GM21786 (cell line): ENCODE measurements around the gene C1QTNF5.
A peak's percentile ranks its signal among the peaks of the same experiment; 100 is the strongest.

Experiments used
- ATAC-seq: cut with Tn5 transposase; IDR thresholded peaks from one replicate; pipeline ENCODE4 v1.9.1; 2021; ENCODE audit not compliant: unreplicated experiment

Gene C1QTNF5

GRCh38 chr11:119338318-119338890, 2.3 kb downstream of the C1QTNF5 start:
- no peak for ATAC-seq

GRCh38 chr11:119337581-119338317, 2.9 kb downstream of the C1QTNF5 start:
- ATAC-seq = no peak

DNA sequence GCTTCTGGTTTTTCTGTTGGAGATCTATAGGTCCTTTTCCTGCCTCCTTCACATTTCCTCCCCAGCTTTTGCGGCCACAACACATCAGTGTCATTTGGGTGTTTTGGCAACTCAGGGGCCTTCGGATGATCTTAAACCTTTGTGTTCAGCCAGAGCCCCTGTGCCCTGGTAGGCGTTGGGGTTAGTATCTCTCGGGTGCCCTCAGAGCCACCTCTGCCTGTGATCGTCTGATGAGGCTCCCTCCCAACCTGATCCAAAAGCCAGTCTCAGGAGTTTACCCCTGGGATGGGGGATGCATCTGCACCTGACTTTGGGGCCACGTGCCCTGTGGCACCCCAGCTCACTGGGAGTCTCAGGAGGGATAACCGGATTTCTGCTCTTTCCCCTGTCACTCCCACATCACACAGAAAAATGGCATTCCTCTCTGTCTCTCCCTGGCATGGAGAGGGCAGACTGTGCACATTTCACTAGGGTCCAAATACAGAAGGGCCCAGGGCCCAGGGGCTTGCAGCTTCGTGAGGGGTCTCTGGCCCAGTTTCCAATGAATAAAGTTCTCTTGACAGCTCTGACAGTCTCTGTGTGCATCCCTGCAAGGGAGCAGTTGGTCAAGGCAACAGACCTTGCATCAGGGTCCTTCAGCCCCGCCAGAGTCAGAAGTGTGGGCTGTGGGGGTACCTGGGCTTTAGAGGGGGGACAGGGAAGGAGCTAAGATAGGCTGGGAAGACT, 3.8 kb downstream of the C1QTNF5 start:
- ATAC-seq = no peak

DNA sequence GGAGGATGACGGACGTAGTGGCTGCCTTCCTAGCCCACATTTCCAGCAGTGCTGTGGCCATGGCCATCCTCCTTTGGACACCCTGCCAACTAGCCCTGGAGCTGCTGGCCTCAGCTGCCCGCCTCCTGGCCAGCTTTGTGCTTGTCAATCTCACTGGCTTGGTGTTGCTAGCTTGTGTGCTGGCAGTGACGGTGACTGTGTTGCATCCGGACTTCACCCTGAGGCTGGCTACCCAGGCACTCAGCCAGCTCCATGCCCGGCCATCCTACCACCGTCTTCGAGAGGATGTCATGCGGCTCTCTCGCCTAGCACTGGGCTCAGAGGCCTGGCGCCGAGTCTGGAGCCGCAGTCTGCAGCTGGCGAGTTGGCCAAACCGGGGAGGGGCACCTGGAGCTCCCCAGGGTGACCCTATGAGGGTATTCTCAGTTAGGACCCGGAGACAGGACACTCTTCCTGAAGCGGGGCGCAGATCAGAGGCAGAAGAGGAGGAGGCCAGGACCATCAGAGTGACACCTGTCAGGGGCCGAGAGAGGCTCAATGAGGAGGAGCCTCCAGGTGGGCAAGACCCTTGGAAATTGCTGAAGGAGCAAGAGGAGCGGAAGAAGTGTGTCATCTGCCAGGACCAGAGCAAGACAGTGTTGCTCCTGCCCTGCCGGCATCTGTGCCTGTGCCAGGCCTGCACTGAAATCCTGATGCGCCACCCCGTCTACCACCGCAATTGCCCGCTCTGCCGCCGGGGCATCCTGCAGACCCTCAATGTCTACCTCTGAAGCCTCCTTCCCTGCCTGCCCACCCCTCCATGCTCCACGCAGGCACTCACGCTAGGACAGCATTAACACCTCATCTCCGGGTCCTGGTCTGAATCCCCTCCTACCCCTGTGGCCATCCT, 4.8 kb downstream of the C1QTNF5 start:
- ATAC-seq = no peak

DNA sequence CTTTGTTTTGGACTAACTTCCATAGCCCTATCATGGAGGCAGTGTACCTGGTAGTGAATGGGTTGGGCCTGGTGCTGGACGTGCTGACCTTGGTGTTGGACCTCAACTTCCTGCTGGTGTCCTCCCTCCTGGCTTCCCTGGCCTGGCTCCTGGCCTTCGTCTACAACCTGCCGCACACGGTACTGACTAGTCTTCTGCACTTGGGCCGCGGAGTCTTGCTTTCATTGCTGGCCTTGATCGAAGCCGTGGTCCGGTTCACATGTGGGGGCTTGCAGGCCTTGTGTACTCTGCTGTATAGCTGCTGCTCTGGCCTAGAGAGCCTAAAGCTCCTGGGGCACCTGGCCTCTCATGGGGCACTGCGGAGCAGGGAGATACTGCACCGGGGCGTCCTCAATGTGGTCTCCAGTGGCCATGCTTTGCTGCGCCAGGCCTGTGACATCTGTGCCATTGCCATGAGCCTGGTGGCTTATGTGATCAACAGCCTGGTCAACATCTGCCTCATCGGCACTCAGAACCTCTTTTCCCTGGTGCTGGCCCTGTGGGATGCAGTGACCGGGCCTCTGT, 5.5 kb downstream of the C1QTNF5 start:
- no peak for ATAC-seq

DNA sequence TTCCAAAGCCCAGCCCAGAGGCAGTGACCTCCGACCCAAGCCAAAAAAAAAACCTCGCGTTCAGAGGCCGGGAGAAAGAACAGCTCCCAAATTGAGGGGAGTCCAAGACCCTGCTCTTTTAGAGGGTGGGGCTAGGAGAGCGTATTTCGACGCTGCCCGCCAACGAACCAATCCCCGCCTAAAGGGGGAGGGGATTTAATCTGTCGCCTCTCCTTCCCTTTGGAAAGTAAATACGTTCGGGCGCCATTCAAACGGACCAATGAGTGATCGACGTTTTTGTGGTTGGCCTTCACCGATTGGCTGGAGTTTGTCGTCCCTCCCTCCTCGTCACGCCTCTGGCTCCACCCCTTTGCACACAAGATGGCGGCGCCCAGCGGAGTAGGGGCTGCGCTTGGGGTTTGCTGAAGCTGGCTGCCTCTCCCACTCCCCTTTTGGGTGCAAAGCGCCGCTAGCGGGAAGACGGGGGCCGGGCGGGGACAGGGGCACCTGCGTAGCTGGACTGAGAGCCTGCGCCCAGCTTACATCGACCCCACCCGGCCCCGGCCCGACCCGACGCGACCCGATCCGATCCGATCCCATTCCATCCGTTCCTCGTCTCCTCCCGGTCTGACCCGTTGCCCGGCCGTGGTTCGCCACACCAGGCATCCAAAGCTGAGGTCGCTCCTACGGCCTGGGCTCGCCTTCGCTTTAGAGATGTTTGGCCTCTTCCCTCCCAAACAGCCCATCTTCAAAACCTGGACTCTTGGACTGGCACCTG, 6.3 kb downstream of the C1QTNF5 start, which contains the start of gene RNF26:
RNF26 (plus strand) TSS at position 354 of the 757 bp plus-strand sequence. CDS start 596 bp downstream, outside the sequence.
- ATAC-seq = peak; percentile 87

DNA sequence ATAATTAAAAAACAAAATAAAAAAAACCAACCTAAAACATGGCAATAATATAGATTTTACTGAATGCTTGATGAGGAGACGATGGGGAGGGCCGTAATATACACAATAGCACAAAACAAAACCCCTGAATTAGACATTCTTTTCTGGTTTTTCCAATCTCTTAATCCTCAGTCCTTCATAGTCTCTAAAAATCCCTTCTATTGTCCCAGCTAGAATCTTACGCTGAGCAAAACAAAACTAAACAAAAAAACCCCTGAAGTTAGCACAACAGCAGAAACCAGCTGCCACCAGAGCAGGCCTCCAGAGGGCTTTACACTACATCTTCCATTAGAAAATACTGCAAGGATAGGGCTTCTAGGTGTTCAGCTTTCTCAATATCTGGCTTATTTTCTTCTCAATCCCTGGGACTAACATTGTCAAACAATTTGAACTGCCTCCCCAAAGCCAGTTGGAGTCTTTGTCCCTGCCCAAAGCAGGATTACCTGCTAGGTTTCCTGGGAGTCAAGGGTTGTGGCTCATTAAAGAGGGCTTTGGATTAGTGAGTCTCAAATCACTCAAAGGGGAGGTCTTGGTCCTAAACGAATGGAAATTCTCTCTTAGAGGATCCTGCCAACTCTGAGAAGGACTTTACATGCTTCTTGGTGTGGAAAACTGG, 8.4 kb downstream of the C1QTNF5 start:
- ATAC-seq = no peak

DNA sequence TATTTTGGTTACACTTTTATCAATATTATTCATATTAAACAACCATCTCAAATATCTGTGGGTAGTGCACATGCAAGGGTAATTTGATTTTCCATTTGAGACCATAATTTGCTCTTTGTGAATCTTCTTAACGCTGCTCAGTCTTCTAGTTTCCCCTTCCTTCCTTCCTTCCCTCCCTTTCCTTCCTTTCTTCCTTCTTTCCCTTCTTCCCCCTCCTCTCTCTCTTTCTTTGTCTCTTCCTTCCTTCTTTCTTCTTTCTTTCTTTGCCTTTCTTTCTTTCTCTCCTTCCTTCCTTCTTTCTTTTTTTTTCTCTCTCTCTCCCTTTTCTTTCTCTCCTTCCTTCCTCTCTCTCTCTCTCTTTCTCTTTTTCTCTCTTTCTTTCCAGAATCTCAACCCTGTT, 10.4 kb downstream of the C1QTNF5 start:
- no peak for ATAC-seq

GRCh38 chr11:119329320-119329719, 11.4 kb downstream of the C1QTNF5 start:
- no peak for ATAC-seq

DNA sequence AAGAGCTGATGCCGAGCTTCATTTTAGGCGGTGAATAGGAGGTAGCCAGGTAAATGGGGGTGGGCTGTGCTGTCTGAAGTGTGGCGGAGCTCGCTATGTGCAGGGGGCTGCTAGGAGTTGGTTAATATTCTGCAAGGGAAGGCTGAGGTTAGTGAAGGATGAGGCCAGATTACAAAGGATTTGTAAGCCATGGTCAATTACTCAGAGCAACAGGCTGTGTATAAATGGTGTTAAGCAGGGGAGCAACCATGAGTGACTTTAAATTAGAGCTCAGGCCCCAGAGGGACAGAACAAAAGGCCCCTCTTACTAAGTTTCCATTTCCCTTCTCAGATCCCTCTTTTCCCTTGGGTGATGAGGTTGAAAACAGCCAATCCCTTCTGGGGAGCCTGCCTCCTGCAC, 16.5 kb downstream of the C1QTNF5 start:
- no peak for ATAC-seq

- no peak for ATAC-seq
Observed at GRCh38 chr11:119323532-119324033, 17.1 kb downstream of the C1QTNF5 start.

- ATAC-seq = no peak
Observed at GRCh38 chr11:119322921-119323531, 17.7 kb downstream of the C1QTNF5 start.

GRCh38 chr11:119322360-119322739, 18.3 kb downstream of the C1QTNF5 start:
- ATAC-seq = no peak

GRCh38 chr11:119320776-119321524, 19.7 kb downstream of the C1QTNF5 start:
- peak; percentile 31 for ATAC-seq

DNA sequence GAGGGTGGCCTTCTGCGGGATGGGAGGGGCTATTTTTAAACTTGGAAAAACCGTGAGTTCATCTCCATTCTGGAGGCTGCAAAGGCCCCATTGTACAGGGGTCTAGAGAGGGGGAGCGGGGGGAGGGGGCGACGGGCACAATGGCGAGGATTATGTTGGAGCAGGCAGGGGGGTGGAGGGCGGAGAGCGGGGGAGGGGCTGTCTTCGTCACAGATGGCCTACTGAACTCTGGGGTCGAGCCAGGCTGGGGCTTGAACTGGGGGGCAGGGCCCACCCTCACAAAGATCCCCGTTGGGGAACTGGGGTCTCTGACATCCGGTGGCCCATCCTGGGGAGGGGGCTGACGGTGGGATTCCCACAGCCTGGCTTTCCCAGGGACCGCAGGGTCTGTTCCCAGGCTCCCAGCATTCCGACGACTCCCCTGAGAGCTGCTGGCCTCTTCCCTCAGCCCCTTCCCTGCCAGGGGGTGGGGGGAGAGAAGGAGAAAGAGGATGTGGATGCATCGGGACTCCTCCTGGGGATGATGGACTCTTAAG, 20.4 kb downstream of the C1QTNF5 start:
- no peak for ATAC-seq

DNA sequence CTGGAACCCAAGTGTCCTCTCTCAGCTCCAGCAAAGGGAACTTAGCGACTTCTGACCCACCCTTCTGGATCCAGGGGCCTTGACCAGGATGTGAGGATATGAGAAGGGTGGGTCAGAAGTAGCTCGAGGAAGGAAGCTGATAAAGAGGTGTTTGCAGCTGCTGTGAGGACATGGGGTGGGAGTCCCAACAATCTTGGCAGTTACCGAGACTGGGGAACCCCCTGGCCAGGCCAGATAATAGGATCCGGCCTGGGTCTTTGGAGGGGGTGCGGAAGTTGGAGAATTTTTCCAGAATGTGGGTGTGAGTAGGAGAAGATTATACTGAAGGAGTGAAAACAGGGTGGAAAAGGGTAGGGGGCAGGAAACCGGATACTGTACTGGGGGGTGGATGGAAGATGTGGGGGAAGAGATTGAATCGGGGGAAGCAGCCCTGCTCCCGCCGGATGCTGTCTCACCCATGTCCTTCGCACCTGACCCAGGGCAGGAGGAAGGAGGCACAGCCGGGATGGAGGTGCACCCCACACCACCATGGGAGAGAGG, 20.9 kb downstream of the C1QTNF5 start:
- ATAC-seq = no peak

GRCh38 chr11:119319136-119319699, 21.5 kb downstream of the C1QTNF5 start:
- ATAC-seq = no peak
